ENCODE data around the gene FAM9C.
"Not testable (repeated sequence)": the region's sequence is repeated elsewhere in the genome, so short reads cannot be mapped to it uniquely, and the experiment has no call there.

Gene FAM9C

GRCh38 chrX:13029887-13030771, 14.3 kb downstream of the FAM9C start:
- DNase-seq: no peak

GRCh38 chrX:13029637-13029886, 14.9 kb downstream of the FAM9C start:
- DNase-seq: no peak

GRCh38 chrX:13028871-13029636, 15.4 kb downstream of the FAM9C start:
- no peak for DNase-seq

GRCh38 chrX:13026877-13027652, 17.4 kb downstream of the FAM9C start:
- no peak for DNase-seq

GRCh38 chrX:13024986-13025385, 19.4 kb downstream of the FAM9C start:
- DNase-seq: no peak

GRCh38 chrX:13023979-13024378, 20.4 kb downstream of the FAM9C start:
- DNase-seq: no peak

GRCh38 chrX:13023567-13023966, 20.9 kb downstream of the FAM9C start:
- no peak for DNase-seq

GRCh38 chrX:13022926-13023325, 21.5 kb downstream of the FAM9C start:
- DNase-seq: no peak

- DNase-seq: not testable (repeated sequence)
Observed at GRCh38 chrX:13016731-13017130, 27.7 kb downstream of the FAM9C start.

GRCh38 chrX:13015536-13016236, 28.7 kb downstream of the FAM9C start:
- DNase-seq: no peak

GRCh38 chrX:13014111-13015096, 30.0 kb downstream of the FAM9C start:
- no peak for DNase-seq

GRCh38 chrX:13013363-13014110, 30.9 kb downstream of the FAM9C start:
- DNase-seq: no peak

GRCh38 chrX:13010546-13010945, 33.9 kb downstream of the FAM9C start:
- no peak for DNase-seq

GRCh38 chrX:13009844-13010243, 34.6 kb downstream of the FAM9C start:
- no peak for DNase-seq

- no peak for DNase-seq
Observed at GRCh38 chrX:13009273-13009672, 35.1 kb downstream of the FAM9C start.

- DNase-seq: no peak
Observed at GRCh38 chrX:13008851-13009250, 35.6 kb downstream of the FAM9C start.

GRCh38 chrX:13008189-13008533, 36.3 kb downstream of the FAM9C start:
- DNase-seq: no peak

- no peak for DNase-seq
Observed at GRCh38 chrX:13007519-13008188, 36.8 kb downstream of the FAM9C start.

- no peak for DNase-seq
Observed at GRCh38 chrX:13005661-13006473, 38.6 kb downstream of the FAM9C start.
